Stimulated activated CD4-positive, alpha-beta T cell treated with anti-CD3 and anti-CD28 coated beads, Interleukin-15, amount 100 ng/mL, for 1 hour (primary cell): ENCODE data around the gene FAM229A.

Experiments
- DNase-seq, 2 donors: peaks; one replicate each; pipeline ENCODE4 v3.0.0-alpha.2; 2020; ENCODE audit warnings: low read depth in 1 of 2, low spot score in 1 of 2

Gene FAM229A

GRCh38 chr1:32332290-32333079 lies 29.8 kb downstream of the FAM229A start:
- DNase-seq, result no peak

- DNase-seq, result no peak
Measured at GRCh38 chr1:32331549-32331948, 30.7 kb downstream of the FAM229A start.

GRCh38 chr1:32330558-32331151 lies 31.6 kb downstream of the FAM229A start:
- DNase-seq, result no peak

- DNase-seq, result no peak
Measured at GRCh38 chr1:32329931-32330466, 32.3 kb downstream of the FAM229A start.

GRCh38 chr1:32327204-32327603 lies 35.1 kb downstream of the FAM229A start:
- no peak for DNase-seq

GRCh38 chr1:32321712-32322291 lies 40.5 kb downstream of the FAM229A start:
- no peak for DNase-seq

- no peak for DNase-seq
Measured at GRCh38 chr1:32318127-32318869, 44.0 kb downstream of the FAM229A start.

GRCh38 chr1:32316903-32317277 lies 45.4 kb downstream of the FAM229A start:
- no peak for DNase-seq

GRCh38 chr1:32311709-32312393 lies 50.4 kb downstream of the FAM229A start:
- no peak for DNase-seq
